ENCODE results near the gene SIGLEC5. TPM values are rescaled to one million over a fixed set of nuclear protein-coding genes. Genes with fewer than 3 reads are reported as not detected.

SIGLEC5 gene
- total and polyA plus RNA-seq, 2 of the 4 experiments (the other 2 are of a cell fraction) = not detected

DNA sequence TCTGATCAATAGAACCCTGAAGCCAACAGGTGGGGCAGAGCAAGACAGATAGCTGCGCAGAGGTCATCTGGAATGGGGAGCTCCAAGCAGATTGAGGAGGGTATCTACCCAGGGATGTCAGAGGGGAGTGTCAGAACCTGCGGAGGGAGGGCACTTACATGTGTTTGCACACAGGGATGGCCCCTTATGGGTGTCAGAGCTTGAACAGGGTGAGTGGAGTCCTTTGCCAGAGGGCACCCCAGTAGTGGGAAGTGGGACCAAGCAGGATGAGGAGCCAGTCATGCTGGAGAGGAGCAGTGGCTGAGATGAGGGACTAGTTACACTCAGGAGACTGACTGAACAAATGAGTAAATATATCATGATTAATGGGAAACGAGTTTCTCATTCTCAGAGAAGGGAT, 33.4 kb upstream of the SIGLEC5 start:
- BruUV-seq (replicated peaks) = no TSS peak
- no peak overlapping the region for H2AFZ ChIP-seq (replicated peaks; ENCODE audit: low read length, poor library complexity)
- H4K8ac ChIP-seq (ENCODE audit: low read depth in 2 of 2, low read length in 2 of 2) = no peak overlapping the region
- no peaks in the 10 kb centered on the region for H3K4me1 ChIP-seq (ENCODE audit: control insufficient read depth, insufficient read depth, low read length)
- H3K4me2 ChIP-seq (ENCODE audit: low read depth, low read length) = no peak overlapping the region
- CTCF ChIA-PET = interaction anchor here (0.8 kb wide), 1 partner anchor 12 kb away, joined by 4 read pairs; no protein-coding TSS in a partner anchor
- H4K91ac ChIP-seq (ENCODE audit: insufficient read depth, low read depth, low read length) = no peak overlapping the region
- POLR2A ChIA-PET (ENCODE audit: unreplicated experiment) = interaction anchor here (0.6 kb wide), 1 partner anchor 526 kb away, joined by 3 read pairs; the partner anchor contains the start of gene PPP2R1A
- dilution Hi-C loops (cut with HindIII; ENCODE audit: low sequenced_read_pairs, unreplicated experiment) (no loop called here), in situ Hi-C loops (cut with MboI; ENCODE audit: low sequenced_read_pairs) (loop anchor here (10.0 kb wide), 1 partner anchor 111 kb away; no protein-coding TSS in a partner anchor), intact Hi-C loops (cut with micrococcal nuclease) (loop anchor here (2.0 kb wide), 1 partner anchor 115 kb away; no protein-coding TSS in a partner anchor)
- peak overlapping the region; percentile 65 for H2AK9ac ChIP-seq (replicated peaks; ENCODE audit: low read depth, low read length, poor library complexity)
- no peaks in the 10 kb centered on the region for H3K9me3 ChIP-seq (ENCODE audit: control insufficient read depth, insufficient read depth, low read length)
- no peak overlapping the region for H3K27ac ChIP-seq (ENCODE audit: insufficient read depth, low read length)
- H3K79me1 ChIP-seq (ENCODE audit: low read depth in 1 of 2, low read length in 2 of 2) = no peaks in the 10 kb centered on the region
- H3K9me1 ChIP-seq (ENCODE audit: insufficient read depth, low read length) = no peaks in the 10 kb centered on the region
- H3K4me3 ChIP-seq (ENCODE audit: insufficient read depth, low read depth, low read length) = no peak overlapping the region
- H2BK15ac ChIP-seq (ENCODE audit: low read depth, low read length) = no peak overlapping the region
- no peaks in the 10 kb centered on the region for H4K20me1 ChIP-seq (ENCODE audit: insufficient read depth, low read length)
- H3K4ac ChIP-seq (ENCODE audit: low read depth, low read length) = no peak overlapping the region
- no peak overlapping the region for H3K18ac ChIP-seq (ENCODE audit: low read depth, low read length)
- H3K23ac ChIP-seq (ENCODE audit: low read depth, low read length) = no peak overlapping the region
- no peak for DNase-seq
- H3K9ac ChIP-seq (ENCODE audit: low read depth, low read length) = no peak overlapping the region
- H3K27me3 ChIP-seq (ENCODE audit: control insufficient read depth, insufficient read depth, low read length) = no peaks in the 10 kb centered on the region
- H2BK120ac ChIP-seq (ENCODE audit: low read depth, low read length) = no peak overlapping the region
- H4K5ac ChIP-seq (ENCODE audit: low read depth, low read length) = no peak overlapping the region
- no peak for TF ChIP-seq POLR2A (IDR thresholded peaks at IDR 0.05; ENCODE audit: low read depth, low read length)
- TF ChIP-seq BHLHE40 (IDR thresholded peaks at IDR 0.05; ENCODE audit: low read depth, low read length) = no peak
- TF ChIP-seq, protein P1, sequence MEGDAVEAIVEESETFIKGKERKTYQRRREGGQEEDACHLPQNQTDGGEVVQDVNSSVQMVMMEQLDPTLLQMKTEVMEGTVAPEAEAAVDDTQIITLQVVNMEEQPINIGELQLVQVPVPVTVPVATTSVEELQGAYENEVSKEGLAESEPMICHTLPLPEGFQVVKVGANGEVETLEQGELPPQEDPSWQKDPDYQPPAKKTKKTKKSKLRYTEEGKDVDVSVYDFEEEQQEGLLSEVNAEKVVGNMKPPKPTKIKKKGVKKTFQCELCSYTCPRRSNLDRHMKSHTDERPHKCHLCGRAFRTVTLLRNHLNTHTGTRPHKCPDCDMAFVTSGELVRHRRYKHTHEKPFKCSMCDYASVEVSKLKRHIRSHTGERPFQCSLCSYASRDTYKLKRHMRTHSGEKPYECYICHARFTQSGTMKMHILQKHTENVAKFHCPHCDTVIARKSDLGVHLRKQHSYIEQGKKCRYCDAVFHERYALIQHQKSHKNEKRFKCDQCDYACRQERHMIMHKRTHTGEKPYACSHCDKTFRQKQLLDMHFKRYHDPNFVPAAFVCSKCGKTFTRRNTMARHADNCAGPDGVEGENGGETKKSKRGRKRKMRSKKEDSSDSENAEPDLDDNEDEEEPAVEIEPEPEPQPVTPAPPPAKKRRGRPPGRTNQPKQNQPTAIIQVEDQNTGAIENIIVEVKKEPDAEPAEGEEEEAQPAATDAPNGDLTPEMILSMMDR (conservative IDR thresholded peaks at IDR 0.05; ENCODE audit: low read depth, low read length) = no peak
- TF ChIP-seq, protein P2, sequence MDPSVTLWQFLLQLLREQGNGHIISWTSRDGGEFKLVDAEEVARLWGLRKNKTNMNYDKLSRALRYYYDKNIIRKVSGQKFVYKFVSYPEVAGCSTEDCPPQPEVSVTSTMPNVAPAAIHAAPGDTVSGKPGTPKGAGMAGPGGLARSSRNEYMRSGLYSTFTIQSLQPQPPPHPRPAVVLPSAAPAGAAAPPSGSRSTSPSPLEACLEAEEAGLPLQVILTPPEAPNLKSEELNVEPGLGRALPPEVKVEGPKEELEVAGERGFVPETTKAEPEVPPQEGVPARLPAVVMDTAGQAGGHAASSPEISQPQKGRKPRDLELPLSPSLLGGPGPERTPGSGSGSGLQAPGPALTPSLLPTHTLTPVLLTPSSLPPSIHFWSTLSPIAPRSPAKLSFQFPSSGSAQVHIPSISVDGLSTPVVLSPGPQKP (IDR thresholded peaks at IDR 0.05; ENCODE audit: borderline replicate concordance, low read depth, low read length) = no peak
- no peak for TF ChIP-seq CHD1 (IDR thresholded peaks at IDR 0.05; ENCODE audit: low read depth, low read length)
- TF ChIP-seq RCOR1 (IDR thresholded peaks at IDR 0.05; ENCODE audit: insufficient replicate concordance, low read length) = no peak
- TF ChIP-seq, protein P3, sequence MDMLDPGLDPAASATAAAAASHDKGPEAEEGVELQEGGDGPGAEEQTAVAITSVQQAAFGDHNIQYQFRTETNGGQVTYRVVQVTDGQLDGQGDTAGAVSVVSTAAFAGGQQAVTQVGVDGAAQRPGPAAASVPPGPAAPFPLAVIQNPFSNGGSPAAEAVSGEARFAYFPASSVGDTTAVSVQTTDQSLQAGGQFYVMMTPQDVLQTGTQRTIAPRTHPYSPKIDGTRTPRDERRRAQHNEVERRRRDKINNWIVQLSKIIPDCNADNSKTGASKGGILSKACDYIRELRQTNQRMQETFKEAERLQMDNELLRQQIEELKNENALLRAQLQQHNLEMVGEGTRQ (IDR thresholded peaks at IDR 0.05; ENCODE audit: low read depth, low read length) = no peak
- TF ChIP-seq MAFK (IDR thresholded peaks at IDR 0.05; ENCODE audit: low read depth, low read length) = no peak
- TF ChIP-seq RAD21 (IDR thresholded peaks at IDR 0.05; ENCODE audit: low read length) = no peak
- TF ChIP-seq MXI1 (IDR thresholded peaks at IDR 0.05; ENCODE audit: borderline replicate concordance, low read depth, low read length) = no peak
- WGBS, 2 experiments (ENCODE audit: extremely low coverage in 2 of 2, insufficient read length in 1 of 2) = 20% methylated on average over 1 of the region's 3 CpGs; no CpG with 5 or more reads in 1 of the 2 experiments
- no peaks in the 10 kb centered on the region for H3K36me3 ChIP-seq (ENCODE audit: control insufficient read depth, insufficient read depth, low read length)
- no peak overlapping the region for H2BK20ac ChIP-seq (ENCODE audit: low read depth, low read length)
- no peak for ATAC-seq (ENCODE audit: low read depth)
- H2AK5ac ChIP-seq (ENCODE audit: low read depth, low read length) = no peak overlapping the region
- H3K56ac ChIP-seq (ENCODE audit: extremely low read depth, insufficient read depth, low read length) = no peak overlapping the region
- H2BK5ac ChIP-seq (ENCODE audit: low read depth, low read length, poor library complexity, severe bottlenecking) = no peak overlapping the region
- H3K14ac ChIP-seq (replicated peaks; ENCODE audit: low read depth, low read length) = no peak overlapping the region
